Activated T-helper 1 cell treated with anti-CD3 and anti-CD28 coated beads, Interleukin-12 subunit alpha, Interleukin-12 subunit beta, Interleukin-2, Interleukin-4 antibody, amounts not matched to agents 30 ng/mL and 10 ng/mL and 1 ng/mL, durations not matched to agents 14 hours and 24 hours and 36 hours (primary cell): ENCODE results near the gene PBOV1. TPM values are rescaled to one million over a fixed set of nuclear protein-coding genes. Genes with fewer than 3 reads are reported as not detected.

Experiments used
- DNase-seq: peaks from one replicate; pipeline ENCODE4 v3.0.0; 2021; ENCODE audit warnings: low spot score
- H3K27ac Mint-ChIP-seq: one replicate; pipeline ENCODE4 v1.8.0; 2021; ENCODE audit warnings: mild to moderate bottlenecking, mixed read lengths
- H3K27me3 Mint-ChIP-seq: one replicate; pipeline ENCODE4 v1.8.0; 2022; ENCODE audit warnings: mild to moderate bottlenecking, moderate library complexity, mixed read lengths; ENCODE audit not compliant: insufficient read depth
- H3K36me3 Mint-ChIP-seq: one replicate; pipeline ENCODE4 v1.8.0; 2021; ENCODE audit warnings: low read depth, mixed read lengths
- H3K4me1 Mint-ChIP-seq: one replicate; pipeline ENCODE4 v1.8.0; 2021; ENCODE audit warnings: low read depth, mixed read lengths
- H3K4me3 Mint-ChIP-seq: one replicate; pipeline ENCODE4 v1.8.0; 2021; ENCODE audit warnings: mild to moderate bottlenecking, moderate library complexity, mixed read lengths
- H3K9me3 Mint-ChIP-seq: one replicate; pipeline ENCODE4 v1.8.0; 2021; ENCODE audit warnings: mixed read lengths
- intact Hi-C: fragments of 100-400 bp; cut with micrococcal nuclease; formaldehyde crosslinking; loops from one replicate; pipeline ENCODE4 v1.15.1; 2024
- total RNA-seq: library from RNA; stranded (reverse); gene quantifications from 2 replicates; pipeline ENCODE4 v1.2.3, GENCODE V29; 2022

PBOV1 gene
- not detected in 2 replicates for total RNA-seq

DNA sequence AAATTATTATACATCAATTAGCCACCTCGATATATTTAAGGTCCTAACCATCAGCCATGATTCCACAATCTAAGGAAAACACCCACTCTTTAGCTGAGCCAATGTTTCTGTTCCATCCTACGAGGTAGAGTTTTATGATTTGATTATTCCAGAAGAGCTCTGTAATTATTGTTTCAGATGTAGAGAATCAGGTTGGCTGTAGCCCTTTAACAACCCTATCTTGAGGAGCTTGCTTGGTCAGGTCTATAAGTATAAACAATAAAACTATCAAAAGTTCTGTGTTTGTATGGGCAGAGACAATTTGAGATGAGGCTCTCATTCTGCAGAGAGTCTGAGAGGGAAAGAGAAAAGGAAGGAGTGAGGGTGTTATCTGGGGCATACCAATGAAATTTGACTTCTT, at the start of gene PBOV1:
Gene PBOV1 (minus strand): TSS at position 43 of the 400 bp plus-strand sequence. CDS start 96 bp downstream, outside the sequence.
- no peaks in the 10 kb centered on the region for H3K36me3 Mint-ChIP-seq
- DNase-seq: no peak
- H3K27me3 Mint-ChIP-seq: peaks cover 17% of the 10 kb centered on the region
- no peaks in the 10 kb centered on the region for H3K9me3 Mint-ChIP-seq
- H3K4me1 Mint-ChIP-seq: no peaks in the 10 kb centered on the region
- H3K4me3 Mint-ChIP-seq: no peak within 1 kb of the TSS
- intact Hi-C loops: no loop called here
- H3K27ac Mint-ChIP-seq: no peak within 1 kb of the TSS

DNA sequence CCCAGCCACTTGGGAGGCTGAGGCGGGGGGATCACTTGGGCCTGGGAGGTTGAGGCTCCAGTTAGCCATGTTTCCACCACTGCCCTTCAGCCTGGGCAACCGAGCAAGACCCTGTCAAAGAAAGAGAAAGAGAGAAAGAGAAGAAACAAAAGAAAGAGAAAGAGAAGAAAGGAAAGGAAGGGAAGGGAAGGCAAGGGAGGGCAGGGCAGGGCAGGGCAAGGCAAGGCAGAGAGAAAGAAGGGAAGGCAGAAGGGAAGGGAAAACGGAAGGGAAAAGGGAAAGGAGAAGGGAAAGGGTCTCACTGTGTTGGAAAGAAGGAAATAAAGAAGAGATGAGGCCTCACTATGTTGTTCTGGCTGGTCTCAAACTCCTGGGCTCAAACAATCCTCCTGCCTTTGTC, 47.8 kb upstream of the PBOV1 start:
- H3K27ac Mint-ChIP-seq: no peak overlapping the region
- H3K27me3 Mint-ChIP-seq: peaks cover 4% of the 10 kb centered on the region
- H3K4me1 Mint-ChIP-seq: no peaks in the 10 kb centered on the region
- no peaks in the 10 kb centered on the region for H3K36me3 Mint-ChIP-seq
- H3K9me3 Mint-ChIP-seq: no peaks in the 10 kb centered on the region
- H3K4me3 Mint-ChIP-seq: no peak overlapping the region
- intact Hi-C loops: no loop called here
- no peak for DNase-seq

DNA sequence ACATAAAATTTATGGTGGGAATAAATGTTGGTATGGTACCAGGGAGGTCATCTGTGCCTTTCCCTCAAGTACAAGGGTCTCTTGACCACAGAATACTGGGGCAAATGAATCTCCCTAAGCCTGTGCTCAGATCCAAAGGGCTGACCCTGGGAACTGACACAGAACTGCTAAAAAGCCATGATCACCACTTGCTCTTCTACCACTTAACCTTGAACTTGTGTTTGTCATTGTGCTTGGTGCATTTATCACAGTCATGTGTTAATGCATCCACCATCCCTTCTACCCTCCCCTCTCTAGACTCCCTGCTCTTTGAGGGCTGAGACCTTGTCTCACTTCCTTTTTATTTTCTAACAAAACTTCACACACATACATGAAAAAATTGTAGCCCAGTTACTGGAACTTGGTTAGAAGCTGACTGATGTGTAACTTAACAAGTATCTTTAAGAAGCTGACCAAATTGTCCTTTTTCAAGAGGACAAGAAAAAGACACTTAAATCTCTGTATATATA, 46.1 kb upstream of the PBOV1 start:
- no peaks in the 10 kb centered on the region for H3K9me3 Mint-ChIP-seq
- no peak for DNase-seq
- H3K36me3 Mint-ChIP-seq: no peaks in the 10 kb centered on the region
- no peaks in the 10 kb centered on the region for H3K4me1 Mint-ChIP-seq
- H3K4me3 Mint-ChIP-seq: no peak overlapping the region
- intact Hi-C loops: no loop called here
- H3K27ac Mint-ChIP-seq: no peak overlapping the region
- peaks cover 4% of the 10 kb centered on the region for H3K27me3 Mint-ChIP-seq

DNA sequence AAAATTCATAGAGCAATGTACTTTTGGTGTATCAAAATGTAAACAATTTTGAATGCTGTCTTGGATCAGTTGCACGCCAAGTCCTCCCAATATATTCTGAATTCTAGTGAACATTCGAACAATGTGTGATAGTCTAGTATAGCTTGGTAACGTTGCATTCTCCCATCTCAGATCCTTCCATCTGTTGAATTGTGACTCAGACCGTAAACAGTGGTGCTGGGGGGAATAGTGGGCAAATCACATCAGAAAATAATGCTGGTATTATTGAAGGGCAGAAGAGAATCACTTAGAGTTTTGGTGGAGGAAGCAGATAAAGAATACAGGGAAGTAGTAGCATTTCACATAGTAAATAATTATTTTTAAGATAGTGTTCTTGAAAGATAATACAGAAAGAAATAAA, 45.7 kb upstream of the PBOV1 start:
- H3K36me3 Mint-ChIP-seq: no peaks in the 10 kb centered on the region
- intact Hi-C loops: no loop called here
- no peak for DNase-seq

DNA sequence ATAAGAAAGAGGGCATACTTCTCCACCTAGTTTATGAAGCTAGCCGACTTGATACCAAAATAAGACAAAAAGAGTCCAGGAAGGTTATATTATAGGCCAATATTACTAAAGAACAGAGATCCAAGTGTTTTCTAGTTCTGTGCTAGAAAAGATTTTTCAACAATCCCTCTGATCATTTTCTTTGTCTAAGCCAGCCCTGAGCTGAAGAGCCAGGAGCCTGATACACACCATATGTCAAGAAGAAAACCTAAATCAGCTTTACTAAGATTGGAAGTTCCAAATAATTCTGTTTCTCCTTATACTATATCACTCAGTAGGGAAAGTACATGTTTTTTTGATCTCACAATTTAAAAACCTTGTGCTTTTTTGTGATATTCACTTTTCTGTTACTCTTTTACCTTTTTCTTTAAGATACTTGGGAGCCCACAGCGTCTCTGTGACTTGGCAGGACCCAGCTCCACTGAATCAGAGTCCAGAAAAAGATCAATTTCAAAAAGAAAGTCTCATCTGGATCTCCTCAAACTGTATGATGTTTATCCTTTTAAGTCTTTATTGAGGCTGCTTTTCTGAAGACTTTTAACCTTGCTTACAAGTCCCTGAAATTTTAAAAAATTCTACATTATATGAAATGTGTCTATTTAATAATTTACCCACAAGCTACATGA, 43.0 kb upstream of the PBOV1 start:
- Mint-ChIP-seq H3K27me3 (peaks cover 4% of the 10 kb centered on the region), H3K36me3 (no peaks in the 10 kb centered on the region), H3K4me1 (no peaks in the 10 kb centered on the region), H3K4me3 (no peak overlapping the region), H3K27ac (no peak overlapping the region), H3K9me3 (no peaks in the 10 kb centered on the region)
- DNase-seq: no peak
- intact Hi-C loops: no loop called here

More for the DNA sequence above, 45.7 kb upstream of the PBOV1 start:
- H3K4me3 Mint-ChIP-seq: no peak overlapping the region
- H3K27ac Mint-ChIP-seq: no peak overlapping the region
- no peaks in the 10 kb centered on the region for H3K4me1 Mint-ChIP-seq
- H3K9me3 Mint-ChIP-seq: no peaks in the 10 kb centered on the region
- peaks cover 4% of the 10 kb centered on the region for H3K27me3 Mint-ChIP-seq

DNA sequence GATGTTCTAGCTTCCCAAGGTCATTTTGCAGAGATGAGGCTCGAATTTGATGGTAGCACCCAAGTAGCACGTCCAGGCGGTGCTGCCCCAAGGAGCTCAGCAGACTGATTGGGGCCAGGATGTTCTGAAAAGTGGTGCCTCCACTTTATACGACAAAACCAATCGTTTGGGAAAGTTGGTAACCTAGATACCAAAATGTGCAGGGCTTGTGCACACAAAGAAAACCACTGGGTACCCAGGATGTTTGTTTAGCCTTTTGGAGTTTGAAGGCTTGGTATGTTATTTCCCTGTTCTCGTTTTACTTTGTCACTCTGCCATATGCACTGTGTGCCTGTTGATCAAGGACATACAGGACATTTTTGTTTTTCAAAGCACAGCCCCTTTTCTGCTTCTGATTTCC, 40.7 kb upstream of the PBOV1 start:
- H3K4me3 Mint-ChIP-seq: no peak overlapping the region
- no peak for DNase-seq
- peaks cover 2% of the 10 kb centered on the region for H3K27me3 Mint-ChIP-seq
- H3K36me3 Mint-ChIP-seq: no peaks in the 10 kb centered on the region
- no peaks in the 10 kb centered on the region for H3K4me1 Mint-ChIP-seq
- intact Hi-C loops: no loop called here
- no peak overlapping the region for H3K27ac Mint-ChIP-seq
- H3K9me3 Mint-ChIP-seq: no peaks in the 10 kb centered on the region

DNA sequence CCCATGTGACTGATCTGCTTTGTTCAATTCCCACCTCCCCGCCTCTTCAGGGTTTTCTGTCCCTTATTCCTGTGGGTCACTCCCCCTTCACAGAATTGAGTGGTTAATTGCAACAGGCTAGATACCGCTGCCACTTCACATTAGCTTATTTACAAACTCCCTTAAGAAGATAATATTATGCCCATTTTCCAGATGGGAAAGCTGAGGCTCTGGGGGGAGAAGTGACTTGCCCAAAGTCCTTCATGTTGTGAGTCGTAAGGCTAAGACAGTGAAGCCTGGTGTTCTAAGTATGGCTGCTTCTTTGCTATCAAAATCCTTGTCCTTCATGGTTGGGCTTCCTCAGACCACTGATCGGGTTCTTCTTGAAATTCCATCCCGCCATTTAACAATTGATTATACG, 39.9 kb upstream of the PBOV1 start:
- H3K4me3 Mint-ChIP-seq: no peak overlapping the region
- H3K27ac Mint-ChIP-seq: no peak overlapping the region
- no peaks in the 10 kb centered on the region for H3K4me1 Mint-ChIP-seq
- intact Hi-C loops: no loop called here
- no peaks in the 10 kb centered on the region for H3K9me3 Mint-ChIP-seq
- no peak for DNase-seq
- peaks cover 2% of the 10 kb centered on the region for H3K27me3 Mint-ChIP-seq
- no peaks in the 10 kb centered on the region for H3K36me3 Mint-ChIP-seq

DNA sequence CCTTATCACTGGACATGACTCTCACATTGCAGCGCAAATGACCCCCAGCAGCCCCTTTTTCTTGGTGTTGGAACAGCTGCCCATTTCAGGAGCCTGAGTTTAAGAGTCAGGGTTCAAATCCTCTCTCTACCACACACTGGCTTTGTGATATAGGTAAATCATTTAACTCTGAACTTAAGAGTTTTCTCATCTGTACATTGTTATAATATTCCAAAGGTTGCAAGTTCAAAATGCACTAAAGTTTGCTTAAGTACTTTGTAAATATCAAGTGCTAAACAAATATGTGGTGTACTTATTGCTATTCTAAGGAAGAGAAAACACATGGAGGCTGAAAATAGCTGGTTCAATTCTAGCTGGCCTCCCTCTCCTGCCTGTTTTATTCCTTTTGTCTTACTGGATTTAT, 39.3 kb upstream of the PBOV1 start:
- Mint-ChIP-seq H3K9me3 (no peaks in the 10 kb centered on the region), H3K4me1 (no peaks in the 10 kb centered on the region), H3K27me3 (peaks cover 2% of the 10 kb centered on the region), H3K4me3 (no peak overlapping the region), H3K27ac (no peak overlapping the region), H3K36me3 (no peaks in the 10 kb centered on the region)
- intact Hi-C loops: no loop called here
- DNase-seq: no peak

DNA sequence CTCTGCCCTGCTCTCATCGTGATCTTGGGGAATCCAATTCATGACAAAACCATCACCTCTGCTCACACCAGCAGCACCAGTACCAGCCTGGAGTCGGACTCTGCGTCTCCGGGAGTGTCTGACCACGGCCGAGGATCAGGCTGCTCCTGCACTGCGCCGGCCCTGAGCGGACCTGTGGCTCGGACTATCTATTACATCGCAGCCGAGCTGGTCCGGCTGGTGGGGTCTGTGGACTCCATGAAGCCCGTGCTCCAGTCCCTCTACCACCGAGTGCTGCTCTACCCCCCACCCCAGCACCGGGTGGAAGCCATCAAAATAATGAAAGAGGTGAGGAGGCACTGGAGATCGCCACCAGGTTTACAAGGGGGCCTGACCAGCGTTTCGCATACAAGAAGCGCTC, 37.2 kb upstream of the PBOV1 start:
- Mint-ChIP-seq H3K27me3 (no peaks in the 10 kb centered on the region), H3K9me3 (no peaks in the 10 kb centered on the region), H3K4me3 (no peak overlapping the region), H3K27ac (no peak overlapping the region), H3K36me3 (no peaks in the 10 kb centered on the region), H3K4me1 (no peaks in the 10 kb centered on the region)
- intact Hi-C loops: no loop called here
- DNase-seq: no peak

DNA sequence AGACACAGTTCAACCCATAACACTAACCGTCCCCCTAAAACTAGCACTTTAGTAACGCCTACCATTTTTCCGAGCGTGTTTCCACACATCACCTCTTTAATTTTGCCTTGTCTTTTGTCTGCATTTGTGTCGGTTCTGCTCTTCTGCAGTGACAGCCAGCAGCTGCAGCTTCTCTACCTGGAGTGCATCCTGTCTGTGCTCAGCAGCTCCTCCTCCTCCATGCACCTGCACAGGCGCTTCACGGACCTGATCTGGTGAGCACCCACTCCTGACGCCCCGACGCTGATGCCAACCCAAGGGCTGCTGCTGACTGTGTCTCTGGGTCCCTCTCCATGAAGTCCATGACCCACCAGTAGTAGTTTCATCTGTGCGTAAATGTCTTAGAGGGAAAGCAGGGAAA, 35.4 kb upstream of the PBOV1 start:
- no peaks in the 10 kb centered on the region for H3K27me3 Mint-ChIP-seq
- intact Hi-C loops: no loop called here
- no peak for DNase-seq
- H3K4me3 Mint-ChIP-seq: no peak overlapping the region
- no peaks in the 10 kb centered on the region for H3K4me1 Mint-ChIP-seq
- no peaks in the 10 kb centered on the region for H3K36me3 Mint-ChIP-seq
- no peak overlapping the region for H3K27ac Mint-ChIP-seq
- H3K9me3 Mint-ChIP-seq: no peaks in the 10 kb centered on the region

DNA sequence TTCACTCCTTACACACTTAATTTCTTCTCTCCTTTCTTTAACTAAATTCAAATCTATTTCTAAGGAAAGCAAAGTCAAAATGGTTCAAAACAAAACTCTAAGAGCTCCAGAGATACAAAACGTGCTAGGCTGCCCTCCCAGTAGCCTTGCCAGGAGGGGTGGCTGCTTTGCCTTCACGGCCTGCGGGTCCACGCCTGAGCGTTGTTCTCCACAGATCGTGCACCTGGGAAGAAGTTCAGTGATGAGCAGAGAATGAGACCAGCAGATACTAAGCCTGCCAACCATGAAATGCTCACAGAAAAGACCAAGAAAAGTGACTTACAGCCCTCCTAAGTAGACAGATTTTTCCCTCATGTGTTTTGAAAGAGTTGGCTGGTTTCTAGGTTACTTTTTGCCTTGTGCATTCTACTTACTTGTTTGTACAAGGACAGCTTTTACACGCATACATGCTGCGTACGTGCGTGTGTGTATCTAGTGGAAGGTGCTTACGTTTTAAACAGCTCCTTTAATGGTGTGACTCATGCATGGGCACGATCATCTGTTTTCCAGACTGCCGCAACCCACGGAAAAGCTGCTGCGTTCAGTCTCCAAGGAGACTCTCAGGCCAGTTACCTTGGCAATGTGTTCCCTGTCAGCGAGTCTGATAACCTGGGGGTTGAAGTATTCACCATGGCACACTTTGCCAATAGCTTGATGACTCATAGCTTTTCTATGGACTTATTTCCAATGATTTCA, 32.4 kb upstream of the PBOV1 start:
- H3K9me3 Mint-ChIP-seq: no peaks in the 10 kb centered on the region
- intact Hi-C loops: no loop called here
- H3K4me3 Mint-ChIP-seq: no peak overlapping the region
- no peaks in the 10 kb centered on the region for H3K36me3 Mint-ChIP-seq
- no peaks in the 10 kb centered on the region for H3K4me1 Mint-ChIP-seq
- no peak overlapping the region for H3K27ac Mint-ChIP-seq
- peaks cover 2% of the 10 kb centered on the region for H3K27me3 Mint-ChIP-seq
- DNase-seq: no peak

DNA sequence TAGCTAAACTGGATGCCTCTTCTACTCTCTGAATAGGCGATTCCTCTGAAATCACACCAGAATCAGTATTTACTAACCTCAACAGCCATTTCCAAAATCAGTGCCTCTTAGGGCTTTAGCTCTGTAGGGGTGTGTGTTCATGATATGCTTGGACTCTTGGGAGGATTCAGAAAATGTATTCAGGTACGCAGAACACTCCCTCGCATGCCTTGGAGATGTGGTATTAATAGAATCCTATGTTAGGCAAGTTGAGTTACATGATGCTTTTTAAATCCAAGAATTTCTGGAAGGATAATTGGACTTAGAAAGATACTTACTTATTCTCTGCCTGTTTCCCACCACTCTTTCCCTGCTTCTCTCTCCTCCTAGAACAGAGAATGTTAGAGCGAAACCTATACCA, 31.8 kb upstream of the PBOV1 start:
- H3K4me1 Mint-ChIP-seq: no peaks in the 10 kb centered on the region
- H3K27ac Mint-ChIP-seq: no peak overlapping the region
- peaks cover 2% of the 10 kb centered on the region for H3K27me3 Mint-ChIP-seq
- no peak for DNase-seq
- intact Hi-C loops: no loop called here
- no peaks in the 10 kb centered on the region for H3K36me3 Mint-ChIP-seq
- no peak overlapping the region for H3K4me3 Mint-ChIP-seq
- no peaks in the 10 kb centered on the region for H3K9me3 Mint-ChIP-seq

DNA sequence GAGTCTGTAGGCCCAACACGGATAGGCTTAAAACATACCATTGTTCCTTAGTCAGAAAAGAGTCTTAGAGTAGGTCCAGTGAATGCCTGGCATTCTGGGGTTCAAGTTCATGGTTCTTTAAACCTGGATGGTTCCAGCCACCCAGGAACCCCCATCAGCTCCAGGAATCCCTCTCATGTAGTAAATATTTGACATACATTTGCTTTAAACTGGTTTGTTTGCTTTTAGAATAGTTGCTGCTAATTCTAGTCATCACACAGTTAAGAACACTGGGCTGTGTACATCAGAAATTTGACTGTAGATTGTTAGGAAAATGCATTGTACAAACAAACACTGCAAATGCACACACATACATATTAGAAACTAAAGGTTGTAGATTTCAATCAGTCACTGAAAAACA, 30.6 kb upstream of the PBOV1 start:
- Mint-ChIP-seq H3K4me1 (no peaks in the 10 kb centered on the region), H3K27ac (no peak overlapping the region), H3K4me3 (no peak overlapping the region), H3K27me3 (peaks cover 2% of the 10 kb centered on the region), H3K36me3 (no peaks in the 10 kb centered on the region), H3K9me3 (no peaks in the 10 kb centered on the region)
- intact Hi-C loops: no loop called here
- DNase-seq: no peak
